Gastroesophageal sphincter (tissue), 3 donors: ENCODE data around the gene KRTAP1-1.

Experiments used
- CTCF ChIP-seq, 4 experiments: fragments of 200-600 bp in 2 of 4; fragments of 450-650 bp in 2 of 4; sonication (generic) in 1 of 4; IDR thresholded peaks; one replicate each; pipeline ENCODE4 v1.5.1; 2017 to 2019; ENCODE audit warnings: antibody characterized with exemption in 4 of 4, mild to moderate bottlenecking in 2 of 4, moderate library complexity in 2 of 4
- POLR2AphosphoS5 ChIP-seq: sonication (generic); formaldehyde crosslinking; IDR thresholded peaks from one replicate; pipeline ENCODE4 v1.6.1; 2017; ENCODE audit warnings: antibody characterized with exemption

GRCh38 chr17:41009301-41009760 lies 31.9 kb downstream of the KRTAP1-1 start:
- TF ChIP-seq POLR2AphosphoS5: no peak
- TF ChIP-seq CTCF (IDR thresholded peaks at IDR 0.05): no peak
